GM23248 (cell line): ENCODE data around the gene SMARCD3.

ENCODE experiments used
- EZH2 ChIP-seq: fragments of 200-600 bp; sonication (generic); IDR thresholded peaks from 2 replicates; pipeline ENCODE4 v1.6.1; 2018; ENCODE audit warnings: antibody characterized with exemption, mild to moderate bottlenecking; ENCODE audit not compliant: insufficient read depth, poor library complexity, severe bottlenecking
- EZH2phosphoT487 ChIP-seq: fragments of 200-600 bp; sonication (generic); IDR thresholded peaks from 2 replicates; pipeline ENCODE4 v1.6.1; 2018; ENCODE audit warnings: antibody characterized with exemption, moderate library complexity, mild to moderate bottlenecking, low read depth; ENCODE audit not compliant: insufficient read depth

DNA sequence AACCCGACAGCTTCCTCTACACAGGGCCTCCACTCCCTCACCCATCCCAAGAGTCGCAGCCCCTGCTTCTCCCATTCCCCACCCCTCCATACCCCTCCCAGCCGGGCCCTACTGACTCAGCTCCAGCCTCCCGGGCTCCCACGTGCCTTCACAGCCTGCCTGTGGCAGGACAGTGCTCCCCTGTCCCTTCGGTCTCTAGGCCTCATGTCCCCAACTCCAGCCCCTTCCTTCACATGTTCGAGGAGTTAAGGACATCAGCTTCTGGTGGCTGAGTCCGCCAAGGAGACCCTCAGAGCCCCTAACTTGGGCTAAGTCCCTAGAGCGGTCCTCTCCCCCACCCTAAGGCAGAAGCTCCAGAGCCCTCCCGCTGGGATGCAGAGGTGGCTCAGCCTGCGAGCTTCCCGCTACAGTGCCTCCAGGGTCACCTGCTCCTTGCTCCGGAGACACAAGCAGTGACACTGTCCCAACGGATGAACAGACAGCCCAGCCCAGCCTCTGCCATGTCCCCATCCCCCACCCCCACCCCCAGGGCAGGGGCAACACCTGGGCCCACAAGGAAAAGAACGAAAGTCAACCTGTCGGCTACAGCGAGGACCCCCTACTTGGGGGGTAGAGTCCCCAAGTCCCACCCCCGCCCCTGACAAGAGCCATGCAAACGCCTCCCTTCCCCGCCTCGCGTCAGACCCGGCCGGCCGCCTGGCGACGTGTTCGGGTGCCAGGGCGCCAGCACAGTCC is 716 bp downstream of the SMARCD3 start:
- no peak for TF ChIP-seq EZH2
- no peak for TF ChIP-seq EZH2phosphoT487
